SW 1271 (cell line): ENCODE data around the gene ZNF771.
"Not testable (repeated sequence)": the region's sequence is repeated elsewhere in the genome, so short reads cannot be mapped to it uniquely, and the experiment has no call there.

Experiments
- DNase-seq, 2 experiments: peaks; one replicate each; lab custom pipeline; 2025; lab: John Stamatoyannopoulos, UW

Gene ZNF771

GRCh38 chr16:30375864-30376263 lies 31.5 kb upstream of the ZNF771 start:
- no peak for DNase-seq

DNA sequence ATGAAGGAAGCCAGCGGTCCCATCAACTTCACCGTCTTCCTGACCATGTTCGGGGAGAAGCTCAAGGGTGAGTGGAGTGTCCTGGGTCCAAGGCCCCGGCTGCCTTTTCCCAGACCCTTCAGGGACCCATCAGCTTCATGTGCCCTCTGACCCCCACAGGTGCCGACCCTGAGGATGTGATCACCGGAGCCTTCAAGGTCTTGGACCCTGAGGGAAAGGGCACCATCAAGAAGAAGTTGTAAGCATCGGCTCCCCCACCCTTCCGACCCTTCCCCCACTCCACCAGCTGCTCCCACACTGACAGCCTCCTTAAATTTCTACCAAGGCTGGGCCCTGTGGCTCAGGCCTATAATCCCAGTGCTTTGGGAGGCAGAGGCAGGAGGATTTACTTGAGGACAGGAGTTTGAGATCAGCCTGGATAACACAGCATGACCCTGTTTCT lies 30.9 kb upstream of the ZNF771 start:
- DNase-seq = no peak

GRCh38 chr16:30377050-30377811 lies 30.2 kb upstream of the ZNF771 start:
- peak in 1 of 2 experiments; percentile 50 for DNase-seq

DNA sequence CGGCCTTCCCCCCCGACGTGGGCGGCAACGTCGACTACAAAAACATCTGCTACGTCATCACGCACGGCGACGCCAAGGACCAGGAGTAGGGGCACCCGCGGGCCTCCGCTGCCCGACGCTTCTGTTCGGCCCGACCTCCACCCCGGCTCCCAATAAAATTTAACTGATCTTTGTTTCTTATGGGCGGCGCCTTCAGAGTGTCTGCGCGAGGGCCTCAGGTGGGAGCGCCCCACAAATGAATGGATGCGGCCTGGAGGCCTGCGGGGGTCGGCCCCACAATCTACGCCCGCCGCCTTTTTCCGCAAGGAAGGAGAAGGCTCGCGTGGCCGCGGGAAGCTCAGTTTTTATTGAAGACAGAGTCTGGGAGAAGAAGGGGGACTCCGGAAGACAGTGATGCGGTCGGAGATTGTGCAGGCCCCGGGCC lies 29.6 kb upstream of the ZNF771 start:
- peak in 1 of 2 experiments; percentile 84 for DNase-seq

DNA sequence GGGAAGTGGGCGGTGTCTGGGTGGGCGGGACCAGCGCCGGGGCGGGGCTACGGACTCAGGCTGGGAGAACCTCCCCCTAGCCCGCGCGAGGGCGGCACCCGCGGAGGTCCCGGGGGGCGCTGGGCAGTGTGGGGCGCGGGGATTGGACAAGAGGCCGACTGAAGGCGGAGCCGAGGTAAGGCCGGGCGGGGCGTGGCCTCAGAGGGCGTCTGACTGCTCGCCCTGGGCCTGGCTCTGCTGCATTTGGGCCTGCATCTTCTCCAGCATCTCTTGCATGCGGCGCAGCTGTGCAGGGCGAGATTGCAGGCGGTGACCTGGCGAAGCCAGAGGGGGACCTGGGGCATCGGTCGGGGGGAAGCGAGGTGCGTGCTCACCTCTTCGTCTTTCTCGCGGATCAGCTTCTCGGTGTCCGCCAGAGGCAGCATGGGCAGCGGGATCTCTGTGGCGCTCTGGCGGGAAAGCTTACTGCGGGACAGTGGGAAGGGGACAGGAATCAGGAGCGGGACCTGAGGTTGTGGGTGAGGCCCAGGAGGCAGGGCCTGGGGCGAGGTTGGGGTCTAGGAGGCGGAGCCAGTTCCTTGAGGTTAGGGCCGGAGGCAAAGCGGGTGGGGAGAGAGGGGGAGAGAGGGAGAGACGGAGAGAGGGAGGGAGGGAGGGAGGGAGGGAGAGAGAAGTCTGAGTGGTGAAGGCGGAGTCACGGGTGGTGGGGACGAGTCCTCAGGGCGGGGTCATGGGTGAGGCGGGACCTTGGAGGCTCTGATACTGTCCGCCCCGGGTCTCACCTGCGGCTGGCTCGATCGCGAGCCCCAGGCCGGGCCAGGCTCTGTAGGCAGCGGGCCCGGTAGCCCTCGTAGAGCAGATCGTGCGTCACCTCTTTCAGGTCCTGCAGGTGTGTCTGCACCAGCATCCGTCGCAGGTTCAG lies 28.9 kb upstream of the ZNF771 start:
- DNase-seq = peak; percentile 83 to 91

DNA sequence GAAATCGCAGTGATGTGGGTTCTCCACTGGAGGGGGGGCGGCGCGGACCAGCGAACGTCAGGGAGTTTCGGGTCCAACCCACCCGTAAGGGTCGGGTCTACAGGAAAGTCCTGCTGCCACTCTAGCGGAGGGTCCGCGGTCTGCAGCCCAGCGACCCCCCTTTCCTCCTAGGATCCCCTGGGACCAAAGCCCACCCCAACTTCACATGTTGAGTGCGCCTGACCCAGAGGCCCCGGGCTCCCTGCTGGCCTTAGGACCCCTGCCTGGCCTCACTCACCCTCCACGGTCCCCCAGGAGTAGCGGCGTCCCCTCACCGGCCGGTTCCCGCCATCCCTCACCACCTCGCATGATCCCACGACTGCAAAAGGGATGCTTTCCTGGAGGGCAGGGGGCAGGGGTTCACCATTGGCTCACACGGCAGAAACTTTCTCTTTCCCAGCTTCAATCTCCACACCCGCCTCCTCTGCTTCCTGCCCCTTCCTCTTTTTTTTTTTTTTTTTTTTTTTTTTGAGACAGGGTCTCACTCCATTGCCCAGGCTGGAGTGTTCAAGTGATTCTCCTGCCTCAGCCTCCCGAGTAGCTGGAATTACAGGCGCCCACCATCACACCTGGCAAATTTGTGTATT lies 28.1 kb upstream of the ZNF771 start:
- no peak for DNase-seq

- no peak for DNase-seq
Observed at GRCh38 chr16:30380072-30380802, 27.2 kb upstream of the ZNF771 start.

DNA sequence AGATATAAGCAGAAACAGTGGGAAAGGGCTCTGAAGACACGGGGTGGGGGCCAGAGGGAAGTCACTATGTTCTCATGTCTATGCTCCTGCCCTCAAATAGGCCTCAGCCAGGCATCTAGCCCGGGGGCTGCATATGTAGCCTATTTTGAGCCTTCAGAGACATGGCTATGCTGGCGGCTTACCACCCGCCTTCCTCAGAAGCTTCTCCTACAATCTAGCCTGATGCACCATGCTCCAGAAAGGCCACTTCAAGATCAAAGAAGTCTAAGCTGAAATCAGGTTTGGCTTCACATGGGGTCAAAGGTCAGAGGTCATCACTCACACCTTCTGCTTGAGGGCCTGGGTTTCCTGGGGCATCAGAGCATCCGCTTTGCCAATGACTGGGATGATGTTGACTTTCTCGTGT lies 26.6 kb upstream of the ZNF771 start:
- no peak for DNase-seq

DNA sequence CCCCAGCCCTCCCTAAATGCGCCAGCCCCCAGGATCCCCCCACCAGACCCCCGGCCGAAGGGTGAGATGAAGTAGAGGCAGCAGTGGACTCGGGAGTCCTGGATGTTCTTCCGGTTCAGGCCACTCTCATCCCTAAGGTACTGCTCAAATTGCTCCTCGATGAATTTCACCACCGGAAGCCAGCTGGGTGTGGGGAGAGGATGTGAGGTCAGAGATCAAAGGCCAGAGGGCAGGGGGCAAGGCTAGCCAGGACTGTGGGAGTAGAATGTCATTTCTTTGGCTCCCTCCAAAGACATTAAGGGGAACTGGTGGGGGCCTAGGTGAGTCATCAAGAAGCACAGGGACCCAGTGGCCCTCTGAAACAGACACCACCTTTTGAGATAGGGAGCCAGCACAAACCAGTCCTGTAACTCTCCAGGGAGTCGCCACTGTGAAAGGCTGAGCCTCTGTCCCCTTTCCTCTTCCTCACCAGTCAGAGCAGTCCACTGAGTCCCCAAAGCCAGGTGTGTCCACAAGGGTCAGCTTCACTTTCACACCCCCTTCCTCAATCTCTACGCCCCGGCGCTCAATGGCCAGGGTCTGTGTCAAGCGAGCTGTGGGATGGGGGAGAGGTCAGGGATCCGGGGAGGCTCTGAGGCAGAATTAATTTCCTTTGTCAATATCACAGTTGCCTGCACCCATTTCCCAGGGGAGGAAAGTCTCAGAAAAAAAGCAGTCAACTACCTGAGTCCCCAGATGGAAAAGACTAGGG lies 25.9 kb upstream of the ZNF771 start:
- no peak for DNase-seq

- no peak for DNase-seq
Observed at GRCh38 chr16:30382111-30382881, 25.1 kb upstream of the ZNF771 start, which contains the start of gene SEPTIN1. Gene SEPTIN1, minus strand, starts transcription at chr16:30382561. Its CDS starts 19 bp downstream, at chr16:30382542.

GRCh38 chr16:30383521-30383920 lies 23.9 kb upstream of the ZNF771 start:
- no peak for DNase-seq

- DNase-seq = no peak
Observed at GRCh38 chr16:30394592-30395154, 12.7 kb upstream of the ZNF771 start.

DNA sequence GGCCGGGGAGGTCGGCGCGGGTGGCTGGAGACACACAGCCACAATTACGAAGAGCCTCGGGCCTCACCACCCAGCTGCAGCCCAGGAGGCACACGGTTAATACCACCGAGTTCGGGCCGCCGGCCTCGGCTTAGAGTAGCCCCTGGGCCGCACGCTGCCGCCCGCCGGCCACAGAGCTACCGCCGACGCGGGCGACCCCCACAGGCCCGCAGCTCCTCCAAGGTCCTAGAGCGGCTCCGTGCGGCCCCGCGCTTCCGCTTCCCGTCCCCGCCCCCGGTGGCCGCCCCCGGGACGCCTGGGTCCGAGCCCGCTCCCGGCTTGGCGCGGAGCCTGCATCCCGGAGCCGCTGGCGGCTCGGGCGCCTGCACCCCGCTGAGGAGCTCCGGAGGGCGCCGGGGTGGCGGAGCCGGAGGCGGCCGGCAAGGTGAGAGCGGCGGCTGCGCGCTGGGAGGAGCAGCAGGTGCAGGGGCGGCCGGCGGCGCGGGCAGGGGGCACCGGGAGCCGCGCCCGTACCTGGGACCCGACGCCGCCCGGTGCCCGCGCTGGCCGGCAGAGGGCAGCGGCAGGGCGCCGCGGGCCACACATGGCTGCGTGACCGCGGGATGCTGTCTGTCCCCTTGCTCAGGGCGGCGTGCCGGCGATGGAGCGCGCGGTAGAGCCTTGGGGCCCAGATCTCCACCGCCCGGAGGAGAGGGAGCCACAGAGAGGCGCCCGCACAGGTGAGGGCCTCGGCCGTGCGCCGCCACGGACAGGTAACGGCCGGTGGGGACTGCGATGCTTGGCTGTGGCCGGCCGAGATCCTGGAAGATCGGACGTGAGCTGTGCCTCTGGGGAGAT lies 12.0 kb upstream of the ZNF771 start, which contains the start of gene ZNF48:
TSS of gene ZNF48 (plus strand) at position 266 of the 837 bp plus-strand sequence. CDS start at position 641, 375 bp downstream.
- peak; percentile 65 to 76 for DNase-seq

- DNase-seq = peak in 1 of 2 experiments; percentile 41
Observed at GRCh38 chr16:30395992-30396585, 11.3 kb upstream of the ZNF771 start.

GRCh38 chr16:30396627-30397026 lies 10.8 kb upstream of the ZNF771 start:
- not testable (repeated sequence) for DNase-seq

DNA sequence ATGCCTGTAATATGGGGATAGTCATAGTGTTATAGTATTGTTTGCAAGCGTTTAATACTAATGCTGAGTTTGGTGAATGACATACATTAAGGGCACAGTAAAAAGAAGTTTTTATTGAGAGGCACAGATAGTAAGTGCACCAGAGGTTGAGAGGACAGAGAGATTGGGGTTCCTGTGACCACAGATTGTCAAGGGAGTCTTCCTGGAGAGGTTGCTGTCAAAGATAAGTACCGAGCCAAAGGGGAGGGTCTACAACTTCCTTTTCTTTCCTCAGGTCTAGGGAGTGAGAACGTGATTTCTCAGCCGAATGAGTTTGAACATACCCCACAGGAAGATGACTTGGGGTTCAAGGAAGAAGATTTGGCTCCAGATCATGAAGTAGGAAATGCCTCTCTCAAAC lies 10.3 kb upstream of the ZNF771 start:
- DNase-seq = no peak

- no peak for DNase-seq
Observed at GRCh38 chr16:30397776-30398660, 9.4 kb upstream of the ZNF771 start.
